ENCODE data around the gene CLEC16A.

The CLEC16A gene

DNA sequence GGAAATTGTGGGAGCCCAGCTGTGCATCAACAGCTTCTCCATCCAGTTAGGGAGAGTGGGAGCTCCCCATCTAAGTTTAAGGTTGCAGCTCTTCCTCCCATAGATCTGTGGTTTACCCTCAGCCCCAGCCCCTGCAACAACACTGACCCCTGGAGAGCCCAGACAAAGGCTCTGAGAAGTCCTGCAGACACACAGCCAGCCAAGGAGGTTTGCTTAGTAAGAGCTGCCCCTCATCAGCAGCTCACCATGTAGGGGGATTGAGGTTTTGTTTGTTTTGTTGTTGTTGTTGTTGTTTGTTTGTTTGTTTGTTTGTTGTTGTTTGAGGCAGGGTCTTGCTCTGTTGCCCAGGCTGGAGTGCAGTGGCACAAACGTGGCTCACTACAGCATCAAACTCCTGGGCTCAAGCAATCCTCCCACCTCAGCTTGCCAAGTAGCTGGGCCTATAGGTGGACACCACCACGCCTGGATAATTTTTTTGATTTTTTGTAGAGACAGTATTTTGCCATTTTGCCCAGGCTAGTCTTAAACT is 138.6 kb downstream of the CLEC16A start:
- DNase-seq (ENCODE audit: insufficient read length, low spot score) (no peak), FAIRE-seq (no peak)
- TF ChIP-seq, protein P1, sequence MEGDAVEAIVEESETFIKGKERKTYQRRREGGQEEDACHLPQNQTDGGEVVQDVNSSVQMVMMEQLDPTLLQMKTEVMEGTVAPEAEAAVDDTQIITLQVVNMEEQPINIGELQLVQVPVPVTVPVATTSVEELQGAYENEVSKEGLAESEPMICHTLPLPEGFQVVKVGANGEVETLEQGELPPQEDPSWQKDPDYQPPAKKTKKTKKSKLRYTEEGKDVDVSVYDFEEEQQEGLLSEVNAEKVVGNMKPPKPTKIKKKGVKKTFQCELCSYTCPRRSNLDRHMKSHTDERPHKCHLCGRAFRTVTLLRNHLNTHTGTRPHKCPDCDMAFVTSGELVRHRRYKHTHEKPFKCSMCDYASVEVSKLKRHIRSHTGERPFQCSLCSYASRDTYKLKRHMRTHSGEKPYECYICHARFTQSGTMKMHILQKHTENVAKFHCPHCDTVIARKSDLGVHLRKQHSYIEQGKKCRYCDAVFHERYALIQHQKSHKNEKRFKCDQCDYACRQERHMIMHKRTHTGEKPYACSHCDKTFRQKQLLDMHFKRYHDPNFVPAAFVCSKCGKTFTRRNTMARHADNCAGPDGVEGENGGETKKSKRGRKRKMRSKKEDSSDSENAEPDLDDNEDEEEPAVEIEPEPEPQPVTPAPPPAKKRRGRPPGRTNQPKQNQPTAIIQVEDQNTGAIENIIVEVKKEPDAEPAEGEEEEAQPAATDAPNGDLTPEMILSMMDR (IDR thresholded peaks at IDR 0.05; ENCODE audit: insufficient read depth, missing control alignments) = no peak

DNA sequence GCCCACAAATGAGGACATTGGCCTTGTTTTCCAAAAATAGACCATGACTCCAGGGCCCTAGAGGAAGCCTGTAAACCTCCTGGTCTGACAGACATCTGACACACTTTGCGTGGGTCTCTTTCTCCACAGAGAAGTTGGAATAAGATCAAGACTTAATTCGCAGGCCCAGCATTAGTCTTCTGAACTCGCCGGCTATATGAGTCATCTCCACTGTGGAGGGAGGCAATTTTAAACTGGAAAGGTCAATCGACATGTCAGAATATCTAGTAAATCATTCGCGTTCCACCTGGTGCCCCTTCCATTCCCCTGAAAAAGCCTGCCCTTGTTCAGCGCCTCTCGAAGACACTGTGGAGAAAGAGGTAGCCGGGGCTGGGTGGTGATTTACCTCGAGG is 140.1 kb downstream of the CLEC16A start:
- DNase-seq (ENCODE audit: insufficient read length, low spot score) = no peak
- FAIRE-seq = no peak
- TF ChIP-seq, protein P1 (IDR thresholded peaks at IDR 0.05; ENCODE audit: insufficient read depth, missing control alignments) = no peak

DNA sequence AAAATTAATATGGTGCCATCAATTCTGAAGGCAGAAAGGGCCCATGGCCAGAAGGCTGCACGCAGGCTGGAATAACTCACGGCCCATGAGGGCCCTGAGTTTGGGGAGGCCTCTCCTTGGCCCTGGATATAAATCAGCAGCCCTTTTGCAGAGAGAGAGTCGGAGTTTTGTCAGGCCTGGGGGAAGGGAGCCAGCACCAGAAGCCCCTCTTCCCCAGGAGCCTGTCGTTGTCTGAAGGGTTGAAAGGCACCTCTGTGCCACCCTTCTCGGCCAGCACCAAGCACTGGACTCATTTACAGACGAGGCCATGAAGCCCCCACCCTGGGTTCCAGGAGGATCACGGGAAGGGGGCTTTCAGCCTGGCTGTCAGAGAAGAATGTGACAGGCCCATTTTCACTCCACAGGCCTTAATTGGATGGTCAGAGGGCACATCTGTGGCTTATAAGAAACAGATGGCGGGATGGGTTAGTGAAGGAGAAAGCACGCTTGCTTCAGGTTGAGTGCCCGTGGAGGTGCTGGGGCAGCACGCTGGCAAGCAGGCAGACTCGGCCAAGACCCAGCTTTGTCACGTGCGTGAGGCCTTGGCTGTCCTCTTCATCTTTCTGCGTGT is 140.6 kb downstream of the CLEC16A start:
- DNase-seq (ENCODE audit: insufficient read length, low spot score) = no peak
- no peak for FAIRE-seq
- TF ChIP-seq, protein P1 (IDR thresholded peaks at IDR 0.05; ENCODE audit: insufficient read depth, missing control alignments) = no peak

DNA sequence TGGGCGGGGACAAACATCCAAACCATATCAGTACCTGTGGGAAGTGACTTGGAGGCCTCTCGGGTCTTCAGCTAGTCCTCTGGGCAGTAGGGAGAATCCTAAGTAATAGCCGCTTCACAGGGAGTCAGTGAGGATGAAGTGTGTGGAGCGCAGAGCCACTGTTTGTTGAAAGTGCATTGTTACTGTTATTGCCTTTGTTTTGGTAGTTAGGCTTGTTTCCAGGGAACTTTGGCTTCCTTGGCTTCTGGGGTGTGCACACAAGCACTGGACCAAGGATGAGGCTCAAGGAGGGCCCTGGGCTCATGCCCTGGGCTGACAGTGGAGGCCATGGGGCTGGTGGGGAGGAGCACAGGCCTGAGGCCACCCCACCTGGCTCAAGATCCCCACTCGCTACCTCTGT is 141.6 kb downstream of the CLEC16A start:
- TF ChIP-seq, protein P1 (IDR thresholded peaks at IDR 0.05; ENCODE audit: insufficient read depth, missing control alignments) = no peak
- DNase-seq (ENCODE audit: insufficient read length, low spot score) (no peak), FAIRE-seq (no peak)

DNA sequence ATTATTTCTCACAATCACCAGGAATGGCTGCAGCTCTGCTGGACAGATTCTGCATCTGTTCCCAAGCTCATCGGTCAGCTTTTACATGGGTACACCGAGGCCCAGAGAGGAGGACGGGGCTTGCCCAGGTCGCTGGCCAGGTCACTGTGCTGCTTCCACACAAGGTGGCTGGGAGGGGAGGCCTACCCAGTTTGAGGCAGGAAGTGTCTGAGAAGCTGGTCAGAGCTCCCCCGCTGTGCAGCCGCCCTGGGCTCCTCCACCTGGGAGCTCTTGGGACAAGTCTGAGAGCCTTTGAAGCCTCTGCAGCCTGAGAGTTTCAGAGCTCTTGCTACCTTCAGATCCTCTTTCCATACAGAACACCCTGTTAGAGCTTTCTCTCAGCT is 143.3 kb downstream of the CLEC16A start:
- TF ChIP-seq, protein P1 (IDR thresholded peaks at IDR 0.05; ENCODE audit: insufficient read depth, missing control alignments) = no peak
- FAIRE-seq = no peak
- no peak for DNase-seq (ENCODE audit: insufficient read length, low spot score)

DNA sequence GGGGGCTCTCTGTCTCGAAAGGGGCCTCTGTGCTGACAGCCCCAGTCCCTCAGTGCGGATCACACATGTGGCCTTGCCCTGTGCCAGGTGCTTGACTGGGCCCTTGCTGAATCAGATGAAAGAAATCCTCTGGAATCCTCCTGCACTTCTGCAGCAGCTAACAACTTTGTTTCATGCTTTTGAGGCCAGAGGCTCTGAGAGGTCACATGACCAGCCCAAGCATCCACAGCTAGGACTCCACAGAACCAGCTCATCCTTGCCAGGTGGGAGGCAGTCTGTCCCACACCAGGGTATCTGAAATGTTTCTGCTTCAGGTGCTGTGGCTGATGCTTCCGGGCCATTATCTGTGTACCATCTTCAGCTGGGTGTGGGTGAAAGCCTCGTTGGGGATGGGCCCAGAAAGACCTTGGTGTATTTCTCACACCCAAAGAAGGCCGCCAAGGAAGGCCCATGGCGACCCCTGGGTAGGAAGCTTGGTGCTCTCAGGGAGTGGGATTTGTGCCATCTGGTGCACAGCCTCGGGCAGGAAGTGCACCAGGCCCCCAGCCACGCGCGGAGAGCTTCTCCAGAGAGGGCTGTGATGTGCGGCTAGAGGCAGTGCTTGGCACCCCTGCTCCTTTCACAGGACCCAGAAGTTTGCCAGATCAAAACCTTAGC is 143.8 kb downstream of the CLEC16A start:
- DNase-seq (ENCODE audit: insufficient read length, low spot score) (no peak), FAIRE-seq (no peak)
- TF ChIP-seq, protein P1 (IDR thresholded peaks at IDR 0.05; ENCODE audit: insufficient read depth, missing control alignments) = no peak

DNA sequence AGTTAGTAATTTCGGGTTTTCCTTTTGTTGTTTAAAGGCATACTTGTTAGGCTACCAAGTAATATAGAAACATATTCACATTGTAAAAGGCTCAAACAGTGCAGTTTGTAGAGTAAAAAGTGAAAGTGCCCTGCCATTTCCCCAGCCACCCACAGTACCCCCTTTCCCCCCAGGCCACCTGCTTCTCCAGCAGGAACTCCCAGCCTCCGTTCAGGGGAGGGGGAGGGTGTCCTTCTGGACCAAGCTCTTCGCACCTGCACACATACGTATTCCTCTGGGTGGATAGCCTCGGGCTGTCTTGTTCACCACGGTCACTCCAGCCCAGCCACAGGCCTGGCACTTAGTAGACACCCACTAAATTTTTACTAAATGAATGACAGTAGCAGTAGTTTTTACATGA is 144.5 kb downstream of the CLEC16A start:
- DNase-seq (ENCODE audit: insufficient read length, low spot score) (no peak), FAIRE-seq (no peak)
- TF ChIP-seq, protein P1 (IDR thresholded peaks at IDR 0.05; ENCODE audit: insufficient read depth, missing control alignments) = no peak

Data from D721Med (cell line).